Activated CD4-positive, alpha-beta T cell treated with anti-CD3 and anti-CD28 coated beads, Interleukin-2, amount 50 U/mL, for 1 hour (primary cell): ENCODE data around the gene ZNF407.

Source experiments
- DNase-seq: peaks from one replicate; pipeline ENCODE4 v3.0.0-alpha.2; 2020

The ZNF407 gene

DNA sequence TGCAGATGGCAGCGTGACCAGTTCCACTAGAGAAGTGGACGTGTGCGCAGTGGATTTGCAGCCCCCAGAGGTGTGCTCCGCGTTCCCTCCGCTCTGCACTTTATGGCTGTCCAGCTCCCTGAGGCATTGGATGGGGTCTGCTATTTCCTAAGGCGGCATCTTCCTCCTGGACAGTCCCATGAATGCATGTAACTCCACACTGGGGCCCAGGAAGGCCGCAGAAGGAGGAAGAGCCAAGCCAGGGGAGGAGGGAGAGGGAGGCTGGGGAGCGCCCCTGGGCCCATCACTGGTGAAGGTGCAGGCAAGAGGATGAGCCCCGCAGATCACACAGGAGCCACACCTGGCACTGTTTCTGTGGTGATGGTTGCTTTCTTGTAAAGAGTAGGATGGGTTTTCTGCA, 512.1 kb downstream of the ZNF407 start:
- no peak for DNase-seq

DNA sequence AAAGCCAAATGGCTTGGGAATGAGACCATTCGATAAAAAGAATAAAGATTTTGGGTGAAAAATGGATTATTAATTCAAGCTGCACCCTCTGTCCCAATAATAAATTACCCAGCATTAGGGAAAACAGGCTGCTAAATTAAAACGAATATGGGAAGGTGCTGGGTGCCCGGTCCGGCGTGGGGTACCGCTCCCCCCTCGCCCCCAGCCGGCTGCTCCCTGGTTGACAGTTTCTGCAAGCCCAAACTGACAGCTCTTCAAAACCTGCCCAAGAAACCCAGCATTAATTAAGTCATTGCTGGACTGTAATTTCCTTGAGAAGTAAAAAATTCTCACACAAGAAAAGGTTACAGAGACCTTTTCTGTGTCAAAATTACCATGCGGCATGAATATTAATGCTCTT, 512.6 kb downstream of the ZNF407 start:
- DNase-seq: no peak

DNA sequence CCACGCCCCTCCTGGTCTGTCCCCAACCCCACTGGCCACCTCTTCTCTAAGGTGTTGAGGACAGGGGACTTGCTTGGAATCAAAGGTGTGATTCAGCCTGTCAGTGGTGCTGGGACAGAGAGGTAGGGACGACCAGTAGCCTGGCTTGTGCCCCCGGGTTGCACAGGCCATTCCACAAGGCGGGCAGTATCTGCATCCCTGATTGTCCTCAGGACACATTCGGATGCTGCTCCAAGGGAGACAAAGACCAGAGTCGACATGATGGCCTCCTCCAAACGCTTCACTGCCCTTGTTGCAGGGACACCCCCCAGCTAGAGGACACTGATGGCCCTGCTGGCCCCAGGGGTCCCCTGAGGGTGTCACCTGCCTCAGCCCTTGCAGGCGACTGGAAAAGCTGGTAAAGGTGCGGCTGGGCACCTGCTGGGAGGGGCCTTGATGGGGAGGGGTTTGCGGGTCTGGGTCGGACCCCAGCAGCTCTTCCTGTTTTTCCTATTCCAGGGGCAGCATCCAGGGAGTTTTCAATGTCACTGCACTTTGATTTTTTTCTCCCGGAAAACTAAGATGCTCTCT, 513.3 kb downstream of the ZNF407 start:
- no peak for DNase-seq

DNA sequence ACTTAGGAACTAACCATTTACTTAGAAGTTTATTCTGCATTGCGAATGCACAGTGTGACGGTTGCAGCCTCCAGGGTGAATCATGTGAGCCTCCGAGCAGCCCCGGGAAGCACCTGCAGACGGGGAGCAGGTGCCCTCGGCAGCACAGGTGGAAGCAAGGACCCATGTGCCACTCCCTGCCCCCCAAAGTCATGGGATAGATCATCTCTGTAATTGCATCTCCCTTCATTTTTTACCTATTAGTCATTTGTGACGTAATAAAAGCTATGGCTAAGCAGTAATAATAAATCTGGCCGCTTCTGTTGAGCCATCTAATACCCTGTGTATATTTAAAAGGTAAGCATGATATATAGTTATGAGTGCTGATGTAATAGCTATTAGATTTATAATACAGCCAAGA, 514.1 kb downstream of the ZNF407 start:
- no peak for DNase-seq

DNA sequence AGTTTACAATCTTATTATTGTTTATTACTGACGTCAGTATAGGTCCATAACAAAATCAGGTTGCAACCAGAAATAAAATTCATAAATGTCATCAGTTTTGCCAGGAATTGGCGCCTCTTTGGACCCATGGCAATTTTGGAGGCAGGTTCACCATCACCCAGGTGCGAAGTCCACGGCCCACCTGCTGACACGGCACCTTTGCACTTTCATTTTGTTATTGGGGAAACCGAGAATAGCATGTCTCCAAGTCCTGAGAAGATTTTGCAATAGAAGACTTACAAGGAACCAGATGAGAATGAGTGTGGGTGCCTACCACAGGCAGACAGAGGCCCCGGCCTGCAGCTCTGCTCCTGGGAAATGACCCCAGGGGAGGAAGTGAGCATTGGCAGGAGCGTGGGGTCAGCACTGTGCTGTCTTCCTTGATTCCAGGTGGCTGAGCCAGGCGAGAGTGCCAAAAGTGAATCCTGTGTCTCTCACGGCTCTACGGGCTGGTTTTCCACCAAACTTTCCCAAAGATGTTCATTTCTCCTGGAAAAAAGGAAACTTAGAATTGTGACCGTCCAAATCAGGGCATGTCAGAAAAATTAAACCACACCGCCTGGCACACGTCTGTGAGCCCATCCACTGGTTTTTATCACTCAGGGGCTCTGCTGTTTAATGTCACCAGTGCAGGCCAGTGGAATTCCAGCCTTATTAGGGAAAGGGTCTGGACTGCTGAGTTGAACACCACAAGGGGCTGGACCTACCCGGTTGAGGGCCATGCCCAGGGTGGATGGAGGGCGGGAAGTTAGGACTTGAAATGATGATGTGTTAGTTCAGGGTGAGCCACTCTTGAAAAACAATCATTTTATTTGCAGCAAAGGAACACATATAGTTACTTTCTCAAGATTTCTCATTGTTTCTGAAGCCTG, 514.8 kb downstream of the ZNF407 start:
- no peak for DNase-seq

DNA sequence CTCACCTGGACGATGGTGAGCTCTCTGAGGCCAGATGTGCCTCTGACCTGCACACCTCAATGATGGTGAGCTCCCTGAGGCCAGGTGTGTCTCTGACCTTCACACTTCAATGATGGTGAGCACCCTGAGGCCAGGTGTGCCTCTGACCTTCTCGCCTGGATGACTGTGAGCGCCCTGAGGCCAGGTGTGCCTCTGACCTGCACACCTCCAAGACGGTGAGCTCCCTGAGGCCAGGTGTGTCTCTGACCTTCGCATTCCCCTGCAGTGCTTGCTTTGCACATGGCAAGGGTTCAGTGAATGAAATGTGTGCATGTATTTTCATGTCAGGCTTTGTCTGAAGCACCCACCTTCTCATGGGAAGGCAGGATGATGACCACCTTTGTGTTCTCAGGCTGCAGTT, 515.8 kb downstream of the ZNF407 start:
- no peak for DNase-seq

DNA sequence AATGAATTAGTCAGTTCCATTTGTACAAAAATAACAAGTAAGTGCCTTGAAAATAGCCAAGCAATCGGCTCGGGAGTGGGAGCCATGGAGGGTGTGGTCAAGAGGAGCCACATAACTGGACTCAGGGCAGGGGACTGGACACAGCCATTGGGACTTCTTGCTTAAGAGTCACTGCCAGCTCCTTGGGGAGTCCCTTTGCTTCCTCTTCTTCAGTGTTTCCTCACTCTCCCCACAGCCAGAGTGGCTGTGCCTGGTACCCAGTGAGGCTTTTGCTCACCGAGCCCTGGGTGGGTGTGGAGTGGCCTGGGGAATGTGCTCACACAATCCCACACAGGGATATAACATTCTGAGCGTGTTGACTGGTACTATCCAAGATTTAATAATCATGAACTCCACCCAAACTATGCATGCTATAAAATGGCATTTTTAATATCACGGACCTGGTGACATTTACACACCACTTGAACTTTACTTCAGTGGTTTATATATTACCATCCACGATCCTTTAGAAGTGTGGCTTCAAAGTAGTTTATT, 516.6 kb downstream of the ZNF407 start:
- no peak for DNase-seq
